Duodenal mucosa (tissue), 2 donors: ENCODE measurements around the gene PMAIP1.

Experiments
- H3K27ac ChIP-seq: one replicate; pipeline ENCODE4 v1.7.0; 2013; ENCODE audit warnings: low read depth, low read length
- H3K27me3 ChIP-seq, 2 donors: one replicate each; pipeline ENCODE4 v1.7.0; 2013; ENCODE audit warnings: low read length in 2 of 2, control low read depth in 1 of 2; ENCODE audit not compliant: insufficient read depth in 2 of 2, control insufficient read depth in 1 of 2
- H3K36me3 ChIP-seq, 2 donors: one replicate each; pipeline ENCODE4 v1.7.0; 2013; ENCODE audit warnings: low read length in 2 of 2, control low read depth in 1 of 2; ENCODE audit not compliant: insufficient read depth in 2 of 2, control insufficient read depth in 1 of 2
- H3K4me1 ChIP-seq, 2 donors: one replicate each; pipeline ENCODE4 v1.7.0; 2013; ENCODE audit warnings: low read length in 2 of 2, control low read depth in 1 of 2; ENCODE audit not compliant: insufficient read depth in 2 of 2, control insufficient read depth in 1 of 2
- H3K4me3 ChIP-seq, 2 donors: one replicate each; pipeline ENCODE4 v1.7.0; 2013; ENCODE audit warnings: low read length in 2 of 2, low read depth in 1 of 2
- H3K9ac ChIP-seq, 2 donors: one replicate each; pipeline ENCODE4 v1.7.0; 2013; ENCODE audit warnings: low read length in 2 of 2, low read depth in 1 of 2
- H3K9me3 ChIP-seq, 2 donors: one replicate each; pipeline ENCODE4 v1.7.0; 2013; ENCODE audit warnings: low read length in 2 of 2, control low read depth in 1 of 2; ENCODE audit not compliant: control insufficient read depth in 1 of 2

Gene PMAIP1

DNA sequence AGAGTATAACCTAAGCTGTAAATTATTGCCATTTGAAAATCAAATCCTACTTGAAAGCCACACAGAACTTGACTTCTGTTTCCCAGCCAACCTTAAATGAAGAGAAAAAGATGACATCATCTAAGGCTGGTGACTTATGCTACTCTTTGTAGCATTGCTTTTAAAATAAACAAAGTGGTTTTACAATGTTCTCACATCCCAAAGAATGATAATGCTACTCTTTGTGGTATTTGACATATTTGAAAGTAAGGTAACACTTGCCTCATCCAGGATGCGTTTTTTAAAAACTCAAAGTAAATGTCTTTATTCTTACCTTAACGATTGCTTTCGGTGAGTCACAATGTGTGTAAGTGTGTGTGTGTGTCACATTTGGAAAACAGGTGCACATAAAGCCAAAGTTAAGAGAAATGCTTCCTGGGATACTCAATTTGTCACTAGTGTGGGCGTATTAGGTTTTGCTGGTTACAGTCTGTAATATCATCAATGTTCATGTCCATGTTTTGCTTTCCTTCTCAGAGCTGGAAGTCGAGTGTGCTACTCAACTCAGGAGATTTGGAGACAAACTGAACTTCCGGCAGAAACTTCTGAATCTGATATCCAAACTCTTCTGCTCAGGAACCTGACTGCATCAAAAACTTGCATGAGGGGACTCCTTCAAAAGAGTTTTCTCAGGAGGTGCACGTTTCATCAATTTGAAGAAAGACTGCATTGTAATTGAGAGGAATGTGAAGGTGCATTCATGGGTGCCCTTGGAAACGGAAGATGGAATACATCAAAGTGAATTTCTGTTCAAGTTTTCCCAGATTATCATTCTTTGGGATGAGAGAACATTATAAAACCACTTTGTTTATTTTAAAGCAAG is 2.6 kb downstream of the PMAIP1 start:
- no peaks in the 10 kb centered on the region for H3K9me3 ChIP-seq
- peaks cover 0 to 4% of the 10 kb centered on the region in 2 donors for H3K36me3 ChIP-seq
- H3K27me3 ChIP-seq: no peaks in the 10 kb centered on the region
- H3K9ac ChIP-seq: no peak overlapping the region
- peaks cover 8 to 15% of the 10 kb centered on the region in 2 donors for H3K4me1 ChIP-seq
- no peak overlapping the region for H3K27ac ChIP-seq
- no peak overlapping the region for H3K4me3 ChIP-seq

DNA sequence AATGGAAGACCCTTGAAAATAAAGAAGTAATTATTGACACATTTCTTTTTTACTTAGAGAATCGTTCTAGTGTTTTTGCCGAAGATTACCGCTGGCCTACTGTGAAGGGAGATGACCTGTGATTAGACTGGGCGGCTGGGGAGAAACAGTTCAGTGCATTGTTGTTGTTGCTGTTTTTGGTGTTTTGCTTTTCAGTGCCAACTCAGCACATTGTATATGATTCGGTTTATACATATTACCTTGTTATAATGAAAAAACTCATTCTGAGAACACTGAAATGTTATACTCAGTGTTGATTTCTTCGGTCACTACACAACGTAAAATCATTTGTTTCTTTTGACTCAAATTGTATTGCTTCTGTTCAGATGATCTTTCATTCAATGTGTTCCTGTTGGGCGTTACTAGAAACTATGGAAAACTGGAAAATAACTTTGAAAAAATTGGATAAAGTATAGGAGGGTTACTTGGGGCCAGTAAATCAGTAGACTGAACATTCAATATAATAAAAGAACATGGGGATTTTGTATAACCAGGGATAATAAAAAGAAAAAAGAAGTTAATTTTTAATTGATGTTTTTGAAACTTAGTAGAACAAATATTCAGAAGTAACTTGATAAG is 3.3 kb downstream of the PMAIP1 start:
- peaks cover 8 to 15% of the 10 kb centered on the region in 2 donors for H3K4me1 ChIP-seq
- H3K4me3 ChIP-seq: no peak overlapping the region
- H3K27ac ChIP-seq: no peak overlapping the region

DNA sequence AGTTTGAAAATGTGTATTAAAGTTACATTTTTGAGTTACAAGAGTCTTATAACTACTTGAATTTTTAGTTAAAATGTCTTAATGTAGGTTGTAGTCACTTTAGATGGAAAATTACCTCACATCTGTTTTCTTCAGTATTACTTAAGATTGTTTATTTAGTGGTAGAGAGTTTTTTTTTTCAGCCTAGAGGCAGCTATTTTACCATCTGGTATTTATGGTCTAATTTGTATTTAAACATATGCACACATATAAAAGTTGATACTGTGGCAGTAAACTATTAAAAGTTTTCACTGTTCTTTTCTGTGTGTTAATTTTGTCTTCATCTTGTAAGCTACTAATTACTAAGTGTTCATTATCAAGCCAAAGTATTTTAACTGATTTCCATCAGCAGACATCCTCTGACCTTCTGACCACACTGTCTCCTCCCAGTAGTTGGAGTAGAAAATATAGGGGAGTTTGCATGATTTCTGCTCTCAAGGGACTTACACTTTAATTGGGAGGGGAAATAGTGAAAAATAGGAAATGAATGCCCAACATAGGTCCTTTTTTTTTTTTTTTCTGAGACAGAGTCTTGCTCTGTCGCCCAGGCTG is 4.3 kb downstream of the PMAIP1 start:
- H3K36me3 ChIP-seq: peaks cover 0 to 4% of the 10 kb centered on the region in 2 donors
- H3K9me3 ChIP-seq: no peaks in the 10 kb centered on the region
- H3K27ac ChIP-seq: no peak overlapping the region
- no peaks in the 10 kb centered on the region for H3K27me3 ChIP-seq
- no peak overlapping the region for H3K9ac ChIP-seq
- H3K4me3 ChIP-seq: no peak overlapping the region
- H3K4me1 ChIP-seq: peaks cover 4 to 11% of the 10 kb centered on the region in 2 donors

More for the DNA sequence above, 3.3 kb downstream of the PMAIP1 start:
- Histone ChIP-seq H3K27me3 (no peaks in the 10 kb centered on the region), H3K9me3 (no peaks in the 10 kb centered on the region), H3K9ac (no peak overlapping the region), H3K36me3 (peaks cover 0 to 4% of the 10 kb centered on the region in 2 donors)

DNA sequence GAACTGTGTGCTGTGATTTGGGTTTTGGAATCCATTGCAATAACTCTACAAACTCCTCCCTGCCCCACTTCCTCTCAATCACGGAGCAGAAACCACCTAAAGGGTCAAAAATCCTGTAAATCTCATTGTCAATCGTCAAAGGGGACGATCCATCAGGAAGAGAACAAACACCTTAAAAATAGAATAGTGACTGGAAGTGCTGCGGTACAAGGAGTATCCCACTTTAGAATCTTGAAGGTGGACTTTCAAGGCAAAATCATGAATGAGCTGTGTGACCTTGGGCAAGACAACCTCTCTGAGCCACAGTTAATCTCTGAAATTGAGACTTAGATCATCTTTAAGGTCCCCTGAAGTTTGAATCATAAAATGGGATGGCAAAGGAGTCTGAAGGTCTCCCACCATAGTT is 5.9 kb downstream of the PMAIP1 start:
- H3K27me3 ChIP-seq: no peaks in the 10 kb centered on the region
- no peak overlapping the region for H3K9ac ChIP-seq
- peaks cover 3 to 14% of the 10 kb centered on the region in 2 donors for H3K4me1 ChIP-seq
- H3K9me3 ChIP-seq: no peaks in the 10 kb centered on the region
- H3K27ac ChIP-seq: no peak overlapping the region
- H3K4me3 ChIP-seq: no peak overlapping the region
- H3K36me3 ChIP-seq: peaks cover 0 to 4% of the 10 kb centered on the region in 2 donors

DNA sequence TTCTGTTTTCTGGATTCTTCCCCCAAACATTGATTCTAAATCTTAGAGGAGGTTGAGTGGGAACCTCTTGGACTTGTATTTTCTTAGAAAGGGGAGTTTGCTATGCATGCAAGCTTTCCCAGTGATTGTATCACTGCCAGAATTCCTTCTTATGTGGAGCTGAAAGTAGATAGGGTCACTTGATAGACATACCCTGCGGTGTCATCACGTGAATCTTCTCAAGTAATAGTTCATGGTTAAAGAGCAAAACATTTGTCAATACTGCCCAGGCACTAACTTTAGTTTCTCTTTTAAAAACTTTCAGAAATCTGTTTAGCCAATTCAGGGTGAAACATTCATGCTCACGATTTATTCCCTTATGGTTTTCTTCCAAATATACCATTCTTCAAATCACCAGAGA is 6.4 kb downstream of the PMAIP1 start:
- H3K9ac ChIP-seq: no peak overlapping the region
- H3K27me3 ChIP-seq: no peaks in the 10 kb centered on the region
- no peak overlapping the region for H3K4me3 ChIP-seq

DNA sequence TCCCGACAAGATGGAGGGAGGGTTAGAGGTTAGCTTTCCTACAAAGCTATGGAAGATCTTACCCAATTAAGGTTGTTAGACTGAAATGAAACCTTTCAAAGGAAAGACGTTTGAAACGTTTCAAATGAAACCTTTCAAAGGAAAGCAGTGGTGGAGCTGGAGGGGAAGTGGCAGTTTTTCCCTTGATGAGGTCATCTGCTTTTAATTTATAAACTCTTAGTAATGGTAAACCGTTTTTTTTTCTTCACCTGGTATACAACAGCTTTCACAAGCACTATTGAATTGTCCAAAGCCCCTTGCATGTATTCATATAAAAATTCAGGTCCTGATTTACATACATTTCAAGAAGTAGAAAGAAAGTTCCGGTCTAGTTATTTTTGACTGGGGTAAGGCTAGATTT is 7.4 kb downstream of the PMAIP1 start:
- Histone ChIP-seq H3K9me3 (no peaks in the 10 kb centered on the region), H3K27ac (no peak overlapping the region), H3K9ac (no peak overlapping the region), H3K36me3 (peaks cover 0 to 4% of the 10 kb centered on the region in 2 donors), H3K4me3 (no peak overlapping the region), H3K4me1 (peaks cover 0 to 6% of the 10 kb centered on the region in 2 donors), H3K27me3 (no peaks in the 10 kb centered on the region)

More for the DNA sequence above, 6.4 kb downstream of the PMAIP1 start:
- no peak overlapping the region for H3K27ac ChIP-seq
- no peaks in the 10 kb centered on the region for H3K9me3 ChIP-seq
- H3K36me3 ChIP-seq: peaks cover 0 to 4% of the 10 kb centered on the region in 2 donors
- H3K4me1 ChIP-seq: peaks cover 3 to 12% of the 10 kb centered on the region in 2 donors

DNA sequence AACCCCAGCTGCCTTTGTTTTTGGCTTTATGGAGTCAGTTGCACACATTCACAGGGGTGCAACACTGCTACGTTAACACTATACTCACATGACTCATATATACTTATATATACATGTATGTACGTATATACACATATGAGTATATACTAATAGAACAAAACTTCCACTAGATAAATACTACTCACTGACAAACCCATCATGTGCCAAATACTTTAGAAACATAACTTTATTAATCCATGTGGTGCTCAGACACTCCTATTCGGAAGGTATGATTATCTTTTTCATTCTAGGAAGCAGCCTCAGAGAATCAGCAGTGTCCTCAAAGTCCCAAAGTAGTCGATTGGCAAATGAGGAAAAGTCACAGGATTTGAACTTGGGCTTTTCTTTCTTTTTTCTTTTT is 7.9 kb downstream of the PMAIP1 start:
- H3K36me3 ChIP-seq: peaks cover 0 to 4% of the 10 kb centered on the region in 2 donors
- no peak overlapping the region for H3K27ac ChIP-seq
- no peaks in the 10 kb centered on the region for H3K27me3 ChIP-seq
- H3K9ac ChIP-seq: no peak overlapping the region
- no peaks in the 10 kb centered on the region for H3K9me3 ChIP-seq
- peaks cover 0 to 3% of the 10 kb centered on the region in 2 donors for H3K4me1 ChIP-seq
- no peak overlapping the region for H3K4me3 ChIP-seq

DNA sequence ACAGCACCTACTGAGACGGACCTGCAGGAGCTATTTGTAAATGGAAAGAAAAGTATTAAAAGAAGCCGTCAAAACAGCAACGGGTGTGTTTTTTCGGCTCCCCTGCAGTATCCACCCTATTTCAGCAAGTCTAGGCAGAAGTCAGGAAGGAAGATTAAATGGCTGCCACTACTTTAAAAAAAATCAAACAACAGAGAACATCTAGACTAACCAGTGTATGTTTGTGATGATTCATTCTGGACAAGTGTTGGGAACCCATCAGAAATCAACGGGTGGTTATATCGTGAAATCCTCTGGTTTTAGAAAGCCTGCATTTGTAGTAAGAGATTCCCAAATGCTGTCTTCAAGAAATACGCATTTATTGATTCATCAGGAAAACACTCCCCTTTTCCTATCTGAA is 9.0 kb downstream of the PMAIP1 start:
- no peak overlapping the region for H3K9ac ChIP-seq
- no peak overlapping the region for H3K4me3 ChIP-seq
- H3K4me1 ChIP-seq: peaks cover 0 to 3% of the 10 kb centered on the region in 2 donors
- no peaks in the 10 kb centered on the region for H3K36me3 ChIP-seq
- no peaks in the 10 kb centered on the region for H3K27me3 ChIP-seq
- H3K9me3 ChIP-seq: no peaks in the 10 kb centered on the region
- H3K27ac ChIP-seq: no peak overlapping the region

DNA sequence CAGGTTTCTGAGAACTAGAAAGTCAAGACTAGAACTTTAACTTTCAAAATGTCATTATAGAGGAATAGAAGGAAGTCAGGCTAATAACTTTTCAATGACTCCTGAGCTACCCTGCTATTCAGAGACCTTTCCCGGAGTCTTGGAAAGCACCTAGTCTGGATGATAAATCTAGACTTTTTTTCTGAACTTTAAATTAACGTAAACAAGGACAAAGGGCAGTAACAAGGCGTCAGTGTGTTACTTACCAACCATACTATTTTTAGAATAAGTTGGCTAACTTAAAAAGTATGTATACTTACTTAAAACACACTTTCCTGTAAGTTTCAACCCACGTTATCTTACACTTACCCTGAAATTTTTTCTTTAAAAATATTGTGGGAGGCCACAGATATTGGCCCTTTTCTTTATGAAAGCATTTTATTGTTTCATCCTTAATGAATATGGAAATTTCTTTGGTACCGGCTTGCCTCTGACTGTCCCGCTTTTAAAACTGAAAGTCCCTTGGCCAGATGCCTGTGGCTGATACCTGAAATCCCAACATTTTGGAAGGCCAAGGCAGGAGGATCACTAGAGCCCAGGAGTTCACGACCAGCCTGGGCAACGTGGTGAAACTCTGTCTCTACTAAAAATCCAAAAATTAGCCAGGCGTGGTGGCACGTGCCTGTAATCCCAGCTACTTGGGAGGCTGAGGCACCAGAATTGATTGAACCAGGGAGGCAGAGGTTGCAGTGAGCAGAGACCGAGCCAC is 9.7 kb downstream of the PMAIP1 start:
- Histone ChIP-seq H3K27ac (no peak overlapping the region), H3K36me3 (no peaks in the 10 kb centered on the region), H3K27me3 (no peaks in the 10 kb centered on the region), H3K4me3 (no peak overlapping the region), H3K9ac (no peak overlapping the region), H3K9me3 (no peaks in the 10 kb centered on the region), H3K4me1 (peaks cover 0 to 3% of the 10 kb centered on the region in 2 donors)
